Activated CD4-positive, alpha-beta T cell treated with anti-CD3 and anti-CD28 coated beads, Interleukin-2, amount 10 ng/mL, durations not matched to agents 7 days and 5 days (primary cell): ENCODE results near the gene ALG13. TPM values are rescaled to one million over a fixed set of nuclear protein-coding genes. Genes with fewer than 3 reads are reported as not detected.

ENCODE experiments used
- CTCF ChIA-PET: fragments of 350-600 bp; sonication (Branson Sonifier 250); formaldehyde crosslinking; loops from one replicate; lab custom pipeline; 2021; ENCODE audit warnings: antibody characterized with exemption; lab: Charles Lee
- POLR2A ChIA-PET: fragments of 350-600 bp; sonication (Branson Sonifier 250); formaldehyde crosslinking; loops from one replicate; lab custom pipeline; 2021; ENCODE audit warnings: antibody characterized with exemption; lab: Charles Lee
- DNase-seq: peaks from one replicate; pipeline ENCODE4 v3.0.0-alpha.2; 2020
- H3K27ac Mint-ChIP-seq: one replicate; pipeline ENCODE4 v1.8.0; 2021; ENCODE audit warnings: mild to moderate bottlenecking, moderate library complexity, mixed read lengths
- H3K27me3 Mint-ChIP-seq: one replicate; pipeline ENCODE4 v1.8.0; 2021; ENCODE audit warnings: mixed read lengths
- H3K36me3 Mint-ChIP-seq: one replicate; pipeline ENCODE4 v1.8.0; 2021; ENCODE audit warnings: low read depth, mixed read lengths
- H3K4me1 Mint-ChIP-seq: one replicate; pipeline ENCODE4 v1.8.0; 2021; ENCODE audit warnings: mixed read lengths
- H3K4me3 Mint-ChIP-seq: one replicate; pipeline ENCODE4 v1.8.0; 2021; ENCODE audit warnings: mild to moderate bottlenecking, moderate library complexity, mixed read lengths
- H3K9me3 Mint-ChIP-seq: one replicate; pipeline ENCODE4 v1.8.0; 2021; ENCODE audit warnings: mixed read lengths
- total RNA-seq, 2 experiments: library from RNA; stranded (reverse); gene quantifications; one replicate each; pipeline ENCODE4 v1.2.3, GENCODE V29; 2021

ALG13 gene
- total RNA-seq, 2 experiments from 2014 or later = 36.9 to 52.1 TPM

GRCh38 chrX:111687305-111687704 lies 6.3 kb downstream of the ALG13 start:
- ChIA-PET CTCF (interaction anchor here (0.6 kb wide), 1 partner anchor 54 kb away, joined by 3 read pairs; no protein-coding TSS in a partner anchor), POLR2A (no interaction called here)
- H3K9me3 Mint-ChIP-seq = no peaks in the 10 kb centered on the region
- no peak overlapping the region for H3K27ac Mint-ChIP-seq
- peaks cover 42% of the 10 kb centered on the region for H3K36me3 Mint-ChIP-seq
- H3K27me3 Mint-ChIP-seq = no peaks in the 10 kb centered on the region
- no peak overlapping the region for H3K4me3 Mint-ChIP-seq
- H3K4me1 Mint-ChIP-seq = peaks cover 21% of the 10 kb centered on the region
- no peak for DNase-seq

- Mint-ChIP-seq H3K27me3 (no peaks in the 10 kb centered on the region), H3K36me3 (peaks cover 8% of the 10 kb centered on the region), H3K27ac (no peak overlapping the region), H3K9me3 (no peaks in the 10 kb centered on the region), H3K4me3 (no peak overlapping the region), H3K4me1 (no peaks in the 10 kb centered on the region)
- CTCF ChIA-PET = no interaction called here
- POLR2A ChIA-PET = no interaction called here
- DNase-seq = no peak
Measured at GRCh38 chrX:111695297-111695880, 14.4 kb downstream of the ALG13 start.

DNA sequence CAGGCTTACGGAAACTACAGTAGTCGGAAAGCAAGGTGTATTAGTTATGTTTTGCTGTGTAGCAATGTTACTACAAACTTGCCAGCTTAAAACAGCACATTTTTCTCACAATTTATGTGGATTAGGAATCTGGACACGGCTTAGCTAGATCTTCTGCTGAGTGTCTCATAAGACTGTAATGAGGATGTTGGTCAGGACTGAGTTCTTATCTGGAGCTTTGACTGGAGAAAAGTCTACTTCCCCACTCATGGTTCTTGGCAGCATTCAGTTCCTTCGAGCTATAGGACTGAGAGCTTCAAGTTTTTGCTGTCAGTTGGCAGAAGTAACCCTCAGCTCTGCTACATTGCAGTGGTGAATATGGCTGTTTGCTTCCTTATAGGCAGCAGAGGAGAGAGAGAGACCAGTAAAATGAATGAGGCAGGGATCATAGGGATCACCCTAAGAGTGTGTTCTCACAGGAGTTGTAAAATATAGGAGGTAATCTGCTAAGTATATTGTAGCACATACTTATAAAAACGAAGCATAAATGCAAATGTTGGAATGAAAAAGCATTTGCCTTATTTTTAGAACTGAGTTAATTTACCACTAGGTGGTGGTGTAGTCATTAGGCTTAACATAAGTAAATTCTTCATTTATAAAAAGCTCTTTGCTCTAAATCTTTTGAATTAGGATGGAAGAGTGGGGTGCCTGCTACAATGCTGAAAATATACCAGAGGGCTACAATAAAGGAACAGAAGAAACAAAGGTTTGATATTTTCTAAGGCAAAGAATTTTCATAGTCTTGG lies 38.6 kb downstream of the ALG13 start:
- H3K27me3 Mint-ChIP-seq = no peaks in the 10 kb centered on the region
- H3K9me3 Mint-ChIP-seq = no peaks in the 10 kb centered on the region
- ChIA-PET POLR2A (interaction anchor here (0.8 kb wide), 1 partner anchor 38 kb away, joined by 3 read pairs; no protein-coding TSS in a partner anchor), CTCF (interaction anchor here (0.6 to 1.1 kb wide), 2 partner anchors 12 to 945 kb away, joined by 3 to 4 read pairs; no protein-coding TSS in a partner anchor)
- DNase-seq = no peak
- H3K27ac Mint-ChIP-seq = no peak overlapping the region
- no peaks in the 10 kb centered on the region for H3K4me1 Mint-ChIP-seq
- no peak overlapping the region for H3K4me3 Mint-ChIP-seq
- H3K36me3 Mint-ChIP-seq = peaks cover 11% of the 10 kb centered on the region

- H3K9me3 Mint-ChIP-seq = no peaks in the 10 kb centered on the region
- H3K27me3 Mint-ChIP-seq = no peaks in the 10 kb centered on the region
- no peak overlapping the region for H3K4me3 Mint-ChIP-seq
- ChIA-PET CTCF (no interaction called here), POLR2A (no interaction called here)
- DNase-seq = no peak
- peaks cover 2% of the 10 kb centered on the region for H3K4me1 Mint-ChIP-seq
- no peak overlapping the region for H3K27ac Mint-ChIP-seq
- peaks cover 36% of the 10 kb centered on the region for H3K36me3 Mint-ChIP-seq
Measured at GRCh38 chrX:111728096-111728495, 47.1 kb downstream of the ALG13 start.

GRCh38 chrX:111731351-111731750 lies 50.4 kb downstream of the ALG13 start:
- peaks cover 2% of the 10 kb centered on the region for H3K4me1 Mint-ChIP-seq
- no peak overlapping the region for H3K4me3 Mint-ChIP-seq
- H3K27ac Mint-ChIP-seq = no peak overlapping the region
- H3K9me3 Mint-ChIP-seq = no peaks in the 10 kb centered on the region
- ChIA-PET CTCF (no interaction called here), POLR2A (no interaction called here)
- no peak for DNase-seq
- H3K27me3 Mint-ChIP-seq = no peaks in the 10 kb centered on the region
- peaks cover 44% of the 10 kb centered on the region for H3K36me3 Mint-ChIP-seq

DNA sequence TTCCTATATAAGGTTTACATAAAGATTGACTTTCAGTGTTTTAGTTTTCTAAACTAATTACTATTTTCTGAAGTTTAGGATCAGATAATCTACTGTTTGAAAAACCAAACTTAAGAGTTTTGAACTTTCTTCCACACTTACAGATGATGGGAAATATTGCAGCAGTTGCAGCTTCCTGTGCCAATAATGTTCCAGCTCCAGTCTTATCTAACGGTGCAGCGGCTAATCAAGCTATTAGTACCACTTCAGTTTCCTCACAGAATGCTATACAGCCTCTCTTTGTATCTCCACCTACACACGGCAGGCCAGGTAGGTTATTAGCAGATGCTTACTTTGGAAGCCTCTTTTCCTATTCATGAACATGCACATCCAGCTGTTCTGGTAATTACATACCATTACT lies 55.6 kb downstream of the ALG13 start:
- ChIA-PET CTCF (no interaction called here), POLR2A (no interaction called here)
- no peaks in the 10 kb centered on the region for H3K27me3 Mint-ChIP-seq
- peaks cover 2% of the 10 kb centered on the region for H3K4me1 Mint-ChIP-seq
- H3K27ac Mint-ChIP-seq = no peak overlapping the region
- no peak overlapping the region for H3K4me3 Mint-ChIP-seq
- H3K36me3 Mint-ChIP-seq = peaks cover 38% of the 10 kb centered on the region
- no peaks in the 10 kb centered on the region for H3K9me3 Mint-ChIP-seq
- no peak for DNase-seq

GRCh38 chrX:111742018-111742417 lies 61.0 kb downstream of the ALG13 start:
- no peaks in the 10 kb centered on the region for H3K27me3 Mint-ChIP-seq
- ChIA-PET CTCF (interaction anchor here (0.8 to 1.5 kb wide), 2 partner anchors 9 to 20 kb away, joined by 3 to 4 read pairs; no protein-coding TSS in a partner anchor), POLR2A (no interaction called here)
- peaks cover 38% of the 10 kb centered on the region for H3K36me3 Mint-ChIP-seq
- no peaks in the 10 kb centered on the region for H3K9me3 Mint-ChIP-seq
- no peak overlapping the region for H3K27ac Mint-ChIP-seq
- no peak for DNase-seq
- H3K4me1 Mint-ChIP-seq = peaks cover 4% of the 10 kb centered on the region
- no peak overlapping the region for H3K4me3 Mint-ChIP-seq

- H3K4me3 Mint-ChIP-seq = no peak overlapping the region
- ChIA-PET CTCF (interaction anchor here (0.6 to 1.5 kb wide), 3 partner anchors 15 to 62 kb away, joined by 4 read pairs; no protein-coding TSS in a partner anchor), POLR2A (no interaction called here)
- peaks cover 41% of the 10 kb centered on the region for H3K36me3 Mint-ChIP-seq
- H3K27ac Mint-ChIP-seq = no peak overlapping the region
- no peaks in the 10 kb centered on the region for H3K9me3 Mint-ChIP-seq
- no peaks in the 10 kb centered on the region for H3K27me3 Mint-ChIP-seq
- DNase-seq = no peak
- peaks cover 4% of the 10 kb centered on the region for H3K4me1 Mint-ChIP-seq
Measured at GRCh38 chrX:111743316-111743715, 62.3 kb downstream of the ALG13 start.

DNA sequence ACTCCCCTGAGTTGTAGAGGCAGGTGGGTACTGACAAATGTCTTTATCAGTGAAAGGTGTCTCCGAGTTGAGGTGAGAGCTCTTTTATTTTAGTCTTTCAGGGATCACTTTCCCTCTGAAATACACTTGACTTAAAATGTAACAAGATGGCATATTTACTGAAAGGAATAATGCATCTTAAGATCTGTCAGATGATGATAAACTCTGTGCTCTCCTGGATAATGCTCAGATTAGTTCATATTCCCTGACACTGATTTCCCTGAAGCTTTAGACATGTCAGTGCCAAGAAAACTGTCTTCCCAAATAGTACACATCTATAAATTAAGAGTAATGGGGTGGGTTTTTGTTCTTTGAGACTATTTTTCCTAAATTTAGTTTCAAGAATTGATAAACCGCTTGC lies 75.5 kb downstream of the ALG13 start:
- ChIA-PET POLR2A (no interaction called here), CTCF (no interaction called here)
- Mint-ChIP-seq H3K36me3 (peaks cover 45% of the 10 kb centered on the region), H3K27me3 (no peaks in the 10 kb centered on the region), H3K27ac (no peak overlapping the region), H3K4me1 (peaks cover under 1% of the 10 kb centered on the region), H3K4me3 (no peak overlapping the region), H3K9me3 (peaks cover 4% of the 10 kb centered on the region)
- no peak for DNase-seq

DNA sequence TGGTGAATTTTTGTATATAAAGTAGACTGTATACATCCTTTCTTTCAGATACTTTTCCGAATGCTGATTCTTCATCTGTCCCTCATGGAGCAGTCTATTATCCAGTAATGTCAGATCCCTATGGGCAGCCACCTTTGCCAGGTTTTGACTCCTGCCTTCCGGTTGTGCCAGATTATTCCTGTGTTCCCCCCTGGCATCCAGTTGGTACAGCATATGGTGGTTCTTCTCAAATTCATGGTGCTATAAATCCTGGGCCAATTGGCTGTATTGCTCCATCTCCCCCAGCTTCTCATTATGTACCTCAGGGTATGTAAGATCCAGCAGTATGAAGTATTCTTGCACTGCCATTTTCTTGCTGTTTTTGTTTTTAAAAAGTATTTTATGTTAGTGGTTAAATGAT lies 78.7 kb downstream of the ALG13 start:
- no peak for DNase-seq
- H3K36me3 Mint-ChIP-seq = peaks cover 27% of the 10 kb centered on the region
- ChIA-PET POLR2A (no interaction called here), CTCF (no interaction called here)
- H3K27ac Mint-ChIP-seq = no peak overlapping the region
- no peak overlapping the region for H3K4me3 Mint-ChIP-seq
- H3K4me1 Mint-ChIP-seq = peaks cover 13% of the 10 kb centered on the region
- H3K27me3 Mint-ChIP-seq = no peaks in the 10 kb centered on the region
- no peaks in the 10 kb centered on the region for H3K9me3 Mint-ChIP-seq

GRCh38 chrX:111761578-111762135 lies 80.7 kb downstream of the ALG13 start:
- no peak for DNase-seq
- peaks cover 31% of the 10 kb centered on the region for H3K36me3 Mint-ChIP-seq
- peaks cover 13% of the 10 kb centered on the region for H3K4me1 Mint-ChIP-seq
- POLR2A ChIA-PET = no interaction called here
- no peaks in the 10 kb centered on the region for H3K27me3 Mint-ChIP-seq
- CTCF ChIA-PET = interaction anchor here (1.0 kb wide), 1 partner anchor 48 kb away, joined by 3 read pairs; no protein-coding TSS in a partner anchor
- no peak overlapping the region for H3K4me3 Mint-ChIP-seq
- H3K9me3 Mint-ChIP-seq = no peaks in the 10 kb centered on the region
- no peak overlapping the region for H3K27ac Mint-ChIP-seq

- H3K4me1 Mint-ChIP-seq = no peaks in the 10 kb centered on the region
- DNase-seq = no peak
- H3K9me3 Mint-ChIP-seq = no peaks in the 10 kb centered on the region
- H3K27ac Mint-ChIP-seq = no peak overlapping the region
- no peaks in the 10 kb centered on the region for H3K36me3 Mint-ChIP-seq
- ChIA-PET CTCF (no interaction called here), POLR2A (no interaction called here)
- H3K4me3 Mint-ChIP-seq = no peak overlapping the region
- H3K27me3 Mint-ChIP-seq = no peaks in the 10 kb centered on the region
Measured at GRCh38 chrX:111778591-111778990, 97.6 kb downstream of the ALG13 start.

GRCh38 chrX:111779582-111779981 lies 98.6 kb downstream of the ALG13 start:
- Mint-ChIP-seq H3K27me3 (no peaks in the 10 kb centered on the region), H3K4me1 (no peaks in the 10 kb centered on the region), H3K27ac (no peak overlapping the region), H3K9me3 (no peaks in the 10 kb centered on the region), H3K36me3 (no peaks in the 10 kb centered on the region), H3K4me3 (no peak overlapping the region)
- POLR2A ChIA-PET = no interaction called here
- CTCF ChIA-PET = no interaction called here
- no peak for DNase-seq
